ENCODE measurements around the gene POMC.
"Not testable (repeated sequence)": the region's sequence is repeated elsewhere in the genome, so short reads cannot be mapped to it uniquely, and the experiment has no call there.

POMC gene

DNA sequence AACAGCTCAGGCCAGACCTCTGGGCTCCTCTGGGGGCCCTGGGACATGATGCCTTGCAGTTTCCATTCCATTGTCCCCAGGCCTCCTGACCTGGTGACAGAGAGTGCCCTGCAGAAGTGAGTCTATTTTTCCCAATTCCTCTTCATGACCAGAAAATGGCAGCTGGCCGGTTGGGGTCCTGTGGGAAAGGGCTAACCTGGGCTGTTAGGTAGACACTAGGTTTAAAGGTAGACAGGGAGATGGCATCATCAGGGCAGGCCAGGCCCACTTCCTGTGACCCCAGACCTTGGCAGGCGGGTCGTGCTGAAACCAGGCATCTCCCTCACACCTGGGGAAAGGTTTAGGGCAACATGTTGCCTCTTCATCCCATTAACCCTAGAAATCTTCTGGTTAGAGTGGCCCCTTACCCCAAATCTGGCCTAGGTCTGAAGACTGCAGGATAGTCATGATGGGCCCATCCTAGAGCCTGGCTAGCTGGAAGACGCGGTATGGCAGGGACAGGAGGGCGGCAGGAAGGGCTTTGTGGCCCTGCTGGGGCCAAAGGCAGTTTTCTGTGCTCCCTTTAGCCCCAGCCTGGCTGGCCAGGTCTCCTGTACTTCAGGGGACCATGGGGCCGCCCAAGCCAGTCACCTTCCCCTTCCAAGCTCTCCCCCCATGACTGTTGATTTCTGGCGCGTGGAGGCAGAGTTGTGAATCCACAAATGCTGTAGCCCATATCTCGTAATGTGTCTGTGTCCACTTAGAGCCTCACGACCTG is 10.1 kb downstream of the POMC start:
- H3K27me3 ChIP-seq (replicated peaks; ENCODE audit: control insufficient read depth, insufficient read depth, low read length), result peaks cover 7% of the 10 kb centered on the region
- DNase-seq (ENCODE audit: low read depth), result no peak
- H3K4me1 ChIP-seq (ENCODE audit: control insufficient read depth, insufficient read depth, low read length), result no peaks in the 10 kb centered on the region
- H3K9ac ChIP-seq (ENCODE audit: low read length), result no peak overlapping the region
- no peak overlapping the region for H3K4me3 ChIP-seq (ENCODE audit: low read length)
- no peaks in the 10 kb centered on the region for H3K36me3 ChIP-seq (ENCODE audit: control insufficient read depth, insufficient read depth, low read length, severe bottlenecking)
- peaks cover 3% of the 10 kb centered on the region for H3K9me3 ChIP-seq (ENCODE audit: control insufficient read depth, low read length)

- Histone ChIP-seq H3K4me1 (ENCODE audit: control insufficient read depth, insufficient read depth, low read length) (no peaks in the 10 kb centered on the region), H3K4me3 (ENCODE audit: low read length) (no peak overlapping the region), H3K27me3 (replicated peaks; ENCODE audit: control insufficient read depth, insufficient read depth, low read length) (peaks cover 3% of the 10 kb centered on the region), H3K9ac (ENCODE audit: low read length) (no peak overlapping the region), H3K36me3 (ENCODE audit: control insufficient read depth, insufficient read depth, low read length, severe bottlenecking) (no peaks in the 10 kb centered on the region), H3K9me3 (ENCODE audit: control insufficient read depth, low read length) (no peaks in the 10 kb centered on the region)
- no peak for DNase-seq (ENCODE audit: low read depth)
These were observed 13.0 kb downstream of the POMC start for GRCh38 chr2:25155401-25155800.

- Histone ChIP-seq H3K9me3 (ENCODE audit: control insufficient read depth, low read length) (no peaks in the 10 kb centered on the region), H3K36me3 (ENCODE audit: control insufficient read depth, insufficient read depth, low read length, severe bottlenecking) (no peaks in the 10 kb centered on the region), H3K27me3 (replicated peaks; ENCODE audit: control insufficient read depth, insufficient read depth, low read length) (peaks cover 3% of the 10 kb centered on the region), H3K4me3 (ENCODE audit: low read length) (no peak overlapping the region), H3K4me1 (ENCODE audit: control insufficient read depth, insufficient read depth, low read length) (no peaks in the 10 kb centered on the region), H3K9ac (ENCODE audit: low read length) (no peak overlapping the region)
- no peak for DNase-seq (ENCODE audit: low read depth)
These were observed 16.7 kb downstream of the POMC start for GRCh38 chr2:25151718-25152117.

DNA sequence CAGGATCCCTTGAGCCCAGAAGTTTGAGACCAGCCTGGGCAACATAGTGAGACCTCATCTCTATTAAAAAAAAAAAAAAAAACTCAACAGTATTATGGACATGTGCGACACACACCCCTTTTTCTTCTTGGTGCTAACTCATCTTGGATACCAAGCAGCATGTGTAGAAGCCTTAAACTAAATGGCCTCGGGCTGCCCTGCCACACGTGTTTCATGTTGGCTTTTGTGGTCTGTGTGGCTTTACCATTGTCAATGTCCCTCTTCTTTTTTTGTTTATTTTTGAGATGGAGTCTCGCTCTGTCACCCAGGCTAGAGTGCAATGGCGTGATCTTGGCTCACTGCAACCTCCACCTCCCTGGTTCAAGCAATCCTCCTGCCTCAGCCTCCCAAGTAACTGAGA is 17.4 kb downstream of the POMC start:
- H3K36me3 ChIP-seq (ENCODE audit: control insufficient read depth, insufficient read depth, low read length, severe bottlenecking); H3K4me1 ChIP-seq (ENCODE audit: control insufficient read depth, insufficient read depth, low read length): not testable (repeated sequence)

GRCh38 chr2:25149646-25150045 is 18.7 kb downstream of the POMC start:
- Histone ChIP-seq H3K36me3 (ENCODE audit: control insufficient read depth, insufficient read depth, low read length, severe bottlenecking) (no peaks in the 10 kb centered on the region), H3K9ac (ENCODE audit: low read length) (no peak overlapping the region), H3K27me3 (replicated peaks; ENCODE audit: control insufficient read depth, insufficient read depth, low read length) (peaks cover 3% of the 10 kb centered on the region)

More for the DNA sequence above, 17.4 kb downstream of the POMC start:
- H3K4me3 ChIP-seq (ENCODE audit: low read length); DNase-seq (ENCODE audit: low read depth); H3K27me3 ChIP-seq (replicated peaks; ENCODE audit: control insufficient read depth, insufficient read depth, low read length); H3K9me3 ChIP-seq (ENCODE audit: control insufficient read depth, low read length); H3K9ac ChIP-seq (ENCODE audit: low read length): not testable (repeated sequence)

GRCh38 chr2:25146896-25147295 is 21.5 kb downstream of the POMC start:
- no peak overlapping the region for H3K9ac ChIP-seq (ENCODE audit: low read length)
- H3K4me1 ChIP-seq (ENCODE audit: control insufficient read depth, insufficient read depth, low read length), result no peaks in the 10 kb centered on the region
- H3K36me3 ChIP-seq (ENCODE audit: control insufficient read depth, insufficient read depth, low read length, severe bottlenecking), result no peaks in the 10 kb centered on the region
- no peak overlapping the region for H3K4me3 ChIP-seq (ENCODE audit: low read length)
- no peak for DNase-seq (ENCODE audit: low read depth)
- no peaks in the 10 kb centered on the region for H3K9me3 ChIP-seq (ENCODE audit: control insufficient read depth, low read length)
- no peaks in the 10 kb centered on the region for H3K27me3 ChIP-seq (replicated peaks; ENCODE audit: control insufficient read depth, insufficient read depth, low read length)

More at GRCh38 chr2:25149646-25150045, 18.7 kb downstream of the POMC start:
- no peak overlapping the region for H3K4me3 ChIP-seq (ENCODE audit: low read length)
- H3K9me3 ChIP-seq (ENCODE audit: control insufficient read depth, low read length), result no peaks in the 10 kb centered on the region
- no peaks in the 10 kb centered on the region for H3K4me1 ChIP-seq (ENCODE audit: control insufficient read depth, insufficient read depth, low read length)
- DNase-seq (ENCODE audit: low read depth), result no peak

DNA sequence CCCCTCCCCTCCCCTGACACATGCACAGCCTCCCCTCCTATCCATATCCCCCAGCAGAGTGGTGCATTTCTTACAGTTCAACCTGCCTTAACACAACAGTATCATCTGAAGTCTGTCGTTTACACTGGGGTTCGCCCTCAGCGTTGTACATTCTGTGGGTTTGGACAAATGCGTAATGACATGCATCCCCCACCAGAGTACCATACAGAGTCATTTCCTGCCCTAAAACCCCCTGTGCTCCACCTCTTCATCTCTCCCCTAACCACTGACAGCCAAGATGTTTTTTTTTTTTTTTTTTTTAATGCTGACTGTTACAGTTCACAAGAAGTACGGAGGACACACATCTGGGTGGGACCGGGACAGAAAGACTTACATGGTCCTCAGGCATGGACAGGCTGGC is 22.6 kb downstream of the POMC start:
- Histone ChIP-seq H3K36me3 (ENCODE audit: control insufficient read depth, insufficient read depth, low read length, severe bottlenecking) (no peaks in the 10 kb centered on the region), H3K27me3 (replicated peaks; ENCODE audit: control insufficient read depth, insufficient read depth, low read length) (no peaks in the 10 kb centered on the region), H3K4me3 (ENCODE audit: low read length) (no peak overlapping the region), H3K9ac (ENCODE audit: low read length) (no peak overlapping the region), H3K4me1 (ENCODE audit: control insufficient read depth, insufficient read depth, low read length) (no peaks in the 10 kb centered on the region), H3K9me3 (ENCODE audit: control insufficient read depth, low read length) (no peaks in the 10 kb centered on the region)
- DNase-seq (ENCODE audit: low read depth), result no peak

DNA sequence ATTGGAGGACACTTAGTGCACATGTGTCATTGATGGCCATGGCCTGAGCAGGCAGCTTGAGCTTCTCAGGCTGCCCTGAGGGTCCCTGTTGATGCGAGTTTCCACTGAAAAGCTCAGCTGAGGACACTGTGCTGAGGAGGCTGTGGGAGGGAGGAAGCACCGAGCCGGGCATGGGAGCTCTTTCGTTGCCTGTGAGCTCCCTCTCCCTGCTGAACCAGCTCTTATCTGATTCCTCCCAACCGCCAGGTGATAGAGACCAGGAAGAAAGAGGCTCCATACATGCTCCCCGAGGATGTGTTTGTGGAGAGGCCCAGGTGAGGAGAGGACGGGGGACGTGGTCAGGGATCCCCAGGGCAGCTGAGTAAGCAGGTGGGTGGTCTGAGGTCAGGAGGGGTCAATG is 27.3 kb downstream of the POMC start:
- Histone ChIP-seq H3K36me3 (ENCODE audit: control insufficient read depth, insufficient read depth, low read length, severe bottlenecking) (no peaks in the 10 kb centered on the region), H3K9me3 (ENCODE audit: control insufficient read depth, low read length) (no peaks in the 10 kb centered on the region), H3K27me3 (replicated peaks; ENCODE audit: control insufficient read depth, insufficient read depth, low read length) (no peaks in the 10 kb centered on the region), H3K4me1 (ENCODE audit: control insufficient read depth, insufficient read depth, low read length) (no peaks in the 10 kb centered on the region), H3K4me3 (ENCODE audit: low read length) (no peak overlapping the region), H3K9ac (ENCODE audit: low read length) (no peak overlapping the region)
- DNase-seq (ENCODE audit: low read depth), result no peak

GRCh38 chr2:25140535-25140934 is 27.8 kb downstream of the POMC start:
- not testable (repeated sequence) for H3K4me1 ChIP-seq (ENCODE audit: control insufficient read depth, insufficient read depth, low read length); H3K9me3 ChIP-seq (ENCODE audit: control insufficient read depth, low read length); H3K36me3 ChIP-seq (ENCODE audit: control insufficient read depth, insufficient read depth, low read length, severe bottlenecking); DNase-seq (ENCODE audit: low read depth); H3K9ac ChIP-seq (ENCODE audit: low read length); H3K27me3 ChIP-seq (replicated peaks; ENCODE audit: control insufficient read depth, insufficient read depth, low read length); H3K4me3 ChIP-seq (ENCODE audit: low read length)

DNA sequence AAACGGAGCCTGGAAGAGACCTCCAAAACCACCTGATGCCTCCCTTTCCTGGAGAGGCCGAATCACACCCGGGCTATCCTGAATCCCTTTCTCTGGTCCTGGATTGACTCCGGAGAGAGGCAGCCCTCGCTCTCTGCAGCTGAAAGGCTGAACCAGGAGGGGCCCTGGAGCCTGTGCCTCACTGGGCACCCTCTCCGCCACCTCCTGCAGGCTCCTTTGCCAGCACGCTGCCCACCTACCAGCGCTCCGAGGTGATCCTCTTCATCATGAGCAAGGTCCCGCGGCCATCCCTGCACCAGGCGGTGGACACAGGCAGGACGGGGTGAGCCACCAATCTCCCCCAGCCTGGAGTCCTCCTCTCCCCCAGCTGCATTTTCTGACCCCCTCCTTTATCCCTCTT is 35.7 kb downstream of the POMC start:
- peaks cover 4% of the 10 kb centered on the region for H3K27me3 ChIP-seq (replicated peaks; ENCODE audit: control insufficient read depth, insufficient read depth, low read length)
- no peak overlapping the region for H3K4me3 ChIP-seq (ENCODE audit: low read length)
- peaks cover 3% of the 10 kb centered on the region for H3K4me1 ChIP-seq (ENCODE audit: control insufficient read depth, insufficient read depth, low read length)
- no peak overlapping the region for H3K9ac ChIP-seq (ENCODE audit: low read length)
- H3K9me3 ChIP-seq (ENCODE audit: control insufficient read depth, low read length), result no peaks in the 10 kb centered on the region
- no peaks in the 10 kb centered on the region for H3K36me3 ChIP-seq (ENCODE audit: control insufficient read depth, insufficient read depth, low read length, severe bottlenecking)
- no peak for DNase-seq (ENCODE audit: low read depth)

- no peaks in the 10 kb centered on the region for H3K9me3 ChIP-seq (ENCODE audit: control insufficient read depth, low read length)
- peaks cover 7% of the 10 kb centered on the region for H3K4me1 ChIP-seq (ENCODE audit: control insufficient read depth, insufficient read depth, low read length)
- H3K27me3 ChIP-seq (replicated peaks; ENCODE audit: control insufficient read depth, insufficient read depth, low read length), result peaks cover 4% of the 10 kb centered on the region
- H3K4me3 ChIP-seq (ENCODE audit: low read length), result no peak overlapping the region
- DNase-seq (ENCODE audit: low read depth), result no peak
- H3K36me3 ChIP-seq (ENCODE audit: control insufficient read depth, insufficient read depth, low read length, severe bottlenecking), result no peaks in the 10 kb centered on the region
- H3K9ac ChIP-seq (ENCODE audit: low read length), result no peak overlapping the region
These were observed 36.1 kb downstream of the POMC start for GRCh38 chr2:25132299-25132635.
